ENCODE measurements around the gene PAX7.

DNA sequence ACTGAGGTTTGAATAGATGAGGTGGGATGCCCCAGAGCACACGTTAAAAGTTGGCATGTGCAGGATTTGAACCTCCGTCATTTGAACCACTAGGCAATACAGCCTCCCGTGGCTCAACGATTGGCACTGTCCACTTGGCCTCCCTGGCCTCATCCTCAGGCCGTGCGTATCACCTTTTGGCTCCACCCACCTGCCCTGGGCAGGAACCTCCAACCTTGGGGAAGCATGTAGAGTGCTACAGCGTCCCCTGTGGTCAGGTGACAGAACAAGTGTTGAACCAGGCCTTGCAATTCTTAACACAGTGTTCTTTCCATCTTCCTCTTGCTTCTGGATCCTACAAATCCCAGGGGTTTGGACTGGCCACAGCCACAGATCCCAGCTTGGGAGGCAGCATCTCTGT, 112.6 kb downstream of the PAX7 start:
- TF ChIP-seq EP300 (IDR thresholded peaks at IDR 0.05), result no peak
- no peak for TF ChIP-seq POLR2A (IDR thresholded peaks at IDR 0.05; ENCODE audit: low read depth)
- TF ChIP-seq, protein P1, sequence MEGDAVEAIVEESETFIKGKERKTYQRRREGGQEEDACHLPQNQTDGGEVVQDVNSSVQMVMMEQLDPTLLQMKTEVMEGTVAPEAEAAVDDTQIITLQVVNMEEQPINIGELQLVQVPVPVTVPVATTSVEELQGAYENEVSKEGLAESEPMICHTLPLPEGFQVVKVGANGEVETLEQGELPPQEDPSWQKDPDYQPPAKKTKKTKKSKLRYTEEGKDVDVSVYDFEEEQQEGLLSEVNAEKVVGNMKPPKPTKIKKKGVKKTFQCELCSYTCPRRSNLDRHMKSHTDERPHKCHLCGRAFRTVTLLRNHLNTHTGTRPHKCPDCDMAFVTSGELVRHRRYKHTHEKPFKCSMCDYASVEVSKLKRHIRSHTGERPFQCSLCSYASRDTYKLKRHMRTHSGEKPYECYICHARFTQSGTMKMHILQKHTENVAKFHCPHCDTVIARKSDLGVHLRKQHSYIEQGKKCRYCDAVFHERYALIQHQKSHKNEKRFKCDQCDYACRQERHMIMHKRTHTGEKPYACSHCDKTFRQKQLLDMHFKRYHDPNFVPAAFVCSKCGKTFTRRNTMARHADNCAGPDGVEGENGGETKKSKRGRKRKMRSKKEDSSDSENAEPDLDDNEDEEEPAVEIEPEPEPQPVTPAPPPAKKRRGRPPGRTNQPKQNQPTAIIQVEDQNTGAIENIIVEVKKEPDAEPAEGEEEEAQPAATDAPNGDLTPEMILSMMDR (IDR thresholded peaks at IDR 0.05), result no peak
- no peak for TF ChIP-seq POLR2AphosphoS5 (IDR thresholded peaks at IDR 0.05)
